UCSD-AML1 (cell line): ENCODE measurements around the gene ELOA2.
"Not testable (repeated sequence)": the region's sequence is repeated elsewhere in the genome, so short reads cannot be mapped to it uniquely, and the experiment has no call there.

Experiments
- DNase-seq: peaks from one replicate; lab custom pipeline; 2025; ENCODE audit not compliant: unreplicated experiment; lab: John Stamatoyannopoulos, UW

ELOA2 gene

DNA sequence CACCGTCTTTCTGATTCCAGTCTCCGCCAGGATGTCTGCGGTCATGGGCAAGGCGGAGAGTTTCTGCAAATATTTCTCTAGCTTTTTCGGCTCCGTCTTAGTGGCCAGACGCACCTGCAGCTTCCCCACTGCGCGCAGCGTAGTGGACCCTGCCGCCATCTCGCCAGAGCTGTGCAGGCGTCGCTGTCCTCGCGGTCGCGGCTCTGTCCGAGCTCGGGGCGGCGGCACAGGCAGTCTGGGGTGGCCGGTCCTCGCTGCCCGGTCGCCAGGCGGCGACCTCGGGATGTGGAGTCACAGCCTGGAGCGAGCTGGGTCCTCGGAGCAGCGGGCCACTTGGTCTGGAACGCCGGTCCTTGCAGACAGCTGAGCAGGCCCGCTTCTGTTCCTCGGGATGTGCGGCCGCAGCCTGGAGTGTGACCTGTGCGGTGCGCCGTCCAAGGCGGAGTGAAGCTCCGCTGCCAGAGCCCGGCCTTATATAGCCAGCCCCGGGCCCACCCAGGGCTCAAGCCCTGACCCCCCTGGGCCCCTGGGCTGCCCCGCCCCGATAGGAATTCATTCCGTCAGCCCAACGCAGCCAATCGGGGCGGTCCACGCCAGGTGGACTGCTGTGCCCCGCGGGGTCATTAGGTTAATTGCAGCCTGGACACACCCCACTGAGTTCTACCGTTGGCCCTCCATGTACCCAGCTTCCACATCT is 11.5 kb downstream of the ELOA2 start:
- not testable (repeated sequence) for DNase-seq

DNA sequence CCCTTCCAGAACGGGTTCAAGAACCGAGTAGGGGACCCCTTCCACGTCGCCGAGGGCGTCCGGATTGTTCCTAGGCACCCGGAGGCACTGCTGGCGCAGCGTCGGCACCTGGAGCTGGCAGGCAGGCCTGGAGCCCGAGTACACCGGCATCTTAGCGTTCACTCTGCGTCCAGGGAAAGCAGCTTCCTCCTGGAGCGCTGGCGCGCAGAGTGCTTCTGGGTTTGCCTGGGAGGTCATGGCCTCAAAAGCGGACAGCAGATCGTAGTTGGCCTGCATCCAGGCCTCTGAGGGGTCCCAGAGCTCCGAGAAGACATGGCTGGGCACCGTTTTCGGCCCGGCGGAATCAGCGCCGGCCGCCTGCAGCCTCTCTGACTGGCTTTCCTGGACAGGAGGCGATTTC is 12.6 kb downstream of the ELOA2 start:
- DNase-seq = not testable (repeated sequence)

DNA sequence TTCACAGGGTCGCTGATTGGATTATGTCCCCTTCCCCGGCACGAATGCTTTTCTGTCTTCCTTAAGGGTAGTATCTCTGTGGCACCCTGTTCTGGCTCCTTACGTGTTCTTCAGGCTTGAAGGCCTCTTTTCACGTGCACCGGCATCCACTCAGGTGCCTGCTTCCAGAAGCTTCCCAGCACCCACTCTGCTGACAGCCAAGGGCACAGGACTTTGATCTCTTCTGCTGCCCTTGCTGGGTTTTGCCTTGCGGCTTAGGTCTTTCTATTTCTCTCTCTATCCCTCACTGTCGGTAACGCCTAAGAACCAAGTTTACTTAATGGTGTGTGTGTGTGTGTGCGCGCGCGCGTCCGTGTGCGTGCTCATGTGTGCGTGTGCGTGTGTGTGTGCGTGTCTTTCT is 14.7 kb downstream of the ELOA2 start:
- DNase-seq = not testable (repeated sequence)

DNA sequence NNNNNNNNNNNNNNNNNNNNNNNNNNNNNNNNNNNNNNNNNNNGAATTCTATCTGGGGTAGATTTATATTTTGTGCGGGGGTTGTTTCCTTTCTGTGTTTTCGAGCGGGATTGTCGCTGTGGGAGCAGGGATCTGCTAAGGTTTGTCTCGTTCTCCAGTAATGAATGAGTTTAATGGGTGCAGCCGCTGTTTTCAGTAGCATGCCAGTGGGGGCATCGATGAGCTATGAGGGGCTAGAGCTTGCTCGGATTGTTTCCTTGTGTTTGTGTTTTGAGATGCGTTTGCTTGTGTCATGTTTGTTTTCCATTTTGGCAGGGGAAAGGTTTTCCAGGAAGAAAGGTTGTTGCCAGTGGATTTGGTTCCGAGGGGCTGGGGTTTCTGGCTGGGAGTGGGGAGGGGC is 15.6 kb downstream of the ELOA2 start:
- not testable (repeated sequence) for DNase-seq
